SU-DHL-6 (cell line): ENCODE data around the gene RNF186.

Experiments used
- CTCF ChIP-seq: fragments of 200-600 bp; sonication (generic); IDR thresholded peaks from one replicate; pipeline ENCODE4 v1.5.1; 2017; ENCODE audit warnings: antibody characterized with exemption, mild to moderate bottlenecking, low read length, moderate library complexity; ENCODE audit not compliant: insufficient read depth, poor library complexity, severe bottlenecking
- EZH2phosphoT487 ChIP-seq: fragments of 200-600 bp; sonication (generic), shearing (Covaris generic); conservative IDR thresholded peaks from 2 replicates; pipeline ENCODE4 v1.6.1; 2018; ENCODE audit warnings: mild to moderate bottlenecking, antibody characterized with exemption, low read length, moderate library complexity, mixed read lengths

- TF ChIP-seq CTCF (no peak), EZH2phosphoT487 (no peak)
Measured at GRCh38 chr1:19846338-19846737, 31.3 kb upstream of the RNF186 start.
